ENCODE data around the gene CDK15.

DNA sequence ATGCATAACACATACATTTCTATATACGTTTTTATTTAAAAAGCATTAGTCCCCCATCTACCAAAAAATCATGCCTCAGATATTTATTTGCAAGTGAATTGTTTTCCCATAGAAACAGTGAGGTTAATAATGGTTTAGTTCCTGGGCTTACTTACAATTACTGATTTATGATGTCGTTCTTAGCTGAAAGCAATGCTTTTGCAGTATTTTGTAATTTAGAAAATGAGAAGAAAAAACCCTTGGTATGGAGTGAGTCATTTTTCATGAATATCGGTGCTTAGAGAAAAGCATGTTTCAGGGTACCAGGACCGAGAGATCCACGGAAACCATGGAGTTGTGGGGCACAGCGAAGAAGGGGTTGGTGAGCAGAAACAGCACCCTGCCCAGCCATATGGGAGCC is 12.0 kb upstream of the CDK15 start:
- TF ChIP-seq, protein P1, sequence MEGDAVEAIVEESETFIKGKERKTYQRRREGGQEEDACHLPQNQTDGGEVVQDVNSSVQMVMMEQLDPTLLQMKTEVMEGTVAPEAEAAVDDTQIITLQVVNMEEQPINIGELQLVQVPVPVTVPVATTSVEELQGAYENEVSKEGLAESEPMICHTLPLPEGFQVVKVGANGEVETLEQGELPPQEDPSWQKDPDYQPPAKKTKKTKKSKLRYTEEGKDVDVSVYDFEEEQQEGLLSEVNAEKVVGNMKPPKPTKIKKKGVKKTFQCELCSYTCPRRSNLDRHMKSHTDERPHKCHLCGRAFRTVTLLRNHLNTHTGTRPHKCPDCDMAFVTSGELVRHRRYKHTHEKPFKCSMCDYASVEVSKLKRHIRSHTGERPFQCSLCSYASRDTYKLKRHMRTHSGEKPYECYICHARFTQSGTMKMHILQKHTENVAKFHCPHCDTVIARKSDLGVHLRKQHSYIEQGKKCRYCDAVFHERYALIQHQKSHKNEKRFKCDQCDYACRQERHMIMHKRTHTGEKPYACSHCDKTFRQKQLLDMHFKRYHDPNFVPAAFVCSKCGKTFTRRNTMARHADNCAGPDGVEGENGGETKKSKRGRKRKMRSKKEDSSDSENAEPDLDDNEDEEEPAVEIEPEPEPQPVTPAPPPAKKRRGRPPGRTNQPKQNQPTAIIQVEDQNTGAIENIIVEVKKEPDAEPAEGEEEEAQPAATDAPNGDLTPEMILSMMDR (IDR thresholded peaks at IDR 0.05; ENCODE audit: insufficient read depth, low read length, poor library complexity, severe bottlenecking): no peak
- TF ChIP-seq EZH2phosphoT487 (conservative IDR thresholded peaks at IDR 0.05; ENCODE audit: low read length): no peak

Data from SU-DHL-6 (cell line).